Thoracic aorta (tissue), 2 donors: ENCODE measurements around the gene MAD1L1. TPM values are rescaled to one million over a fixed set of nuclear protein-coding genes. Genes with fewer than 3 reads are reported as not detected.
A peak's percentile ranks its signal among the peaks of the same experiment; 100 is the strongest.

Source experiments
- ATAC-seq: fragments of 150-250 bp; one replicate; pipeline ENCODE4 v1.8.0; 2017; ENCODE audit warnings: low read depth; ENCODE audit not compliant: insufficient number of reproducible peaks, low FRiP score
- DNase-seq: peaks from one replicate; pipeline ENCODE4 v3.0.0-alpha.2; 2020; ENCODE audit warnings: low spot score
- H3K27ac ChIP-seq, 2 donors: fragments of 200-600 bp; sonication (generic); 1 replicate in 1 of 2; 2 replicates in 1 of 2; pipeline ENCODE4 v1.5.1; 2016; ENCODE audit warnings: mild to moderate bottlenecking in 2 of 2, moderate library complexity in 2 of 2
- H3K27me3 ChIP-seq: fragments of 200-600 bp; sonication (generic); replicated peaks from 2 replicates; pipeline ENCODE4 v1.6.0; 2016; ENCODE audit warnings: mild to moderate bottlenecking; ENCODE audit not compliant: insufficient read depth
- H3K36me3 ChIP-seq: fragments of 200-600 bp; sonication (generic); one replicate; pipeline ENCODE4 v1.5.1; 2016
- H3K4me1 ChIP-seq, 2 donors: fragments of 200-600 bp; sonication (generic); 1 replicate in 1 of 2; 2 replicates in 1 of 2; pipeline versions ENCODE4 v1.5.1 to v1.6.0; 2016; ENCODE audit warnings: low read depth in 2 of 2, mild to moderate bottlenecking in 1 of 2; ENCODE audit not compliant: control insufficient read depth in 1 of 2
- H3K4me3 ChIP-seq: fragments of 200-600 bp; sonication (generic); 2 replicates; pipeline ENCODE4 v1.5.1; 2016; ENCODE audit warnings: mild to moderate bottlenecking
- H3K9me3 ChIP-seq: fragments of 200-600 bp; sonication (generic); 2 replicates; pipeline ENCODE4 v1.5.1; 2016
- CTCF ChIP-seq: fragments of 200-600 bp; sonication (generic); IDR thresholded peaks from one replicate; pipeline ENCODE4 v1.5.1; 2019; ENCODE audit warnings: antibody characterized with exemption
- total RNA-seq, 2 donors: library from RNA; depleted of rRNA; stranded (reverse); fragments of >200 nt; gene quantifications; one replicate each; pipeline versions ENCODE4 v1.1.0 to v1.2.3, GENCODE V29; 2016

MAD1L1 gene
- total RNA-seq, result 10 to 100 TPM; 27.4 to 41.3 TPM

GRCh38 chr7:2232766-2233520 lies at the start of gene MAD1L1:
Gene MAD1L1, minus strand, starts transcription at chr7:2232945. Its CDS starts 2,812 bp downstream, at chr7:2230133.
- Histone ChIP-seq H3K27me3 (no peaks in the 10 kb centered on the region), H3K27ac (peak within 1 kb of the TSS in 1 of 2 donors; percentile 32), H3K36me3 (peaks cover 17% of the 10 kb centered on the region), H3K9me3 (no peaks in the 10 kb centered on the region), H3K4me1 (peaks cover 15 to 36% of the 10 kb centered on the region in 2 donors), H3K4me3 (peak within 1 kb of the TSS; percentile 96)
- peak; percentile 47 for DNase-seq
- no peak for TF ChIP-seq CTCF
- peak; percentile 86 for ATAC-seq

GRCh38 chr7:2282185-2282751 lies 49.5 kb upstream of the MAD1L1 start:
- ATAC-seq (no peak), DNase-seq (no peak)
- TF ChIP-seq CTCF, result no peak
- no peaks in the 10 kb centered on the region for H3K4me1 ChIP-seq
- H3K9me3 ChIP-seq, result no peaks in the 10 kb centered on the region
- peaks cover under 1% of the 10 kb centered on the region for H3K36me3 ChIP-seq
- H3K27ac ChIP-seq, result no peak overlapping the region
- H3K27me3 ChIP-seq, result no peaks in the 10 kb centered on the region
- H3K4me3 ChIP-seq, result no peak overlapping the region

DNA sequence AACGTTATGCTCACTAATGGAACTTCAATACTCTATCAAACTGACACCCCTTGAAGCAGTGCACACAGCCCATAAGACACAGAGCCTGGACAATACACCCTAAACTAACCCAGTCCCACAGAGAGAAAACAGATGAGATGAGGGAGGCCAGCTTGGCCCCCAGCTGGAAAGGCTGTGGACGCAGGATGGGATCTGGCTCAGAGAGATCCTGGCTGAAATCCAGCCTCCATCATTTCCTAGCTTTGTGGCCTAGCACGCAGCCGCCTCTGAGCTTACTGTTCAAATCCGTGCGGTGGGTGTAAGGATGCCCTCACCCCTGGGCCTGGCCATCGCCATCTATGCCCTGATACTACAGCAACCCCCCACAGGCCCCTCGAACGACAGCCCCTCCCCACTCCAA lies 48.8 kb upstream of the MAD1L1 start:
- H3K27me3 ChIP-seq, result no peaks in the 10 kb centered on the region
- no peak overlapping the region for H3K27ac ChIP-seq
- DNase-seq, result no peak
- ATAC-seq, result no peak
- H3K9me3 ChIP-seq, result no peaks in the 10 kb centered on the region
- no peak overlapping the region for H3K4me3 ChIP-seq
- TF ChIP-seq CTCF, result no peak
- H3K4me1 ChIP-seq, result no peaks in the 10 kb centered on the region
- peaks cover 4% of the 10 kb centered on the region for H3K36me3 ChIP-seq

DNA sequence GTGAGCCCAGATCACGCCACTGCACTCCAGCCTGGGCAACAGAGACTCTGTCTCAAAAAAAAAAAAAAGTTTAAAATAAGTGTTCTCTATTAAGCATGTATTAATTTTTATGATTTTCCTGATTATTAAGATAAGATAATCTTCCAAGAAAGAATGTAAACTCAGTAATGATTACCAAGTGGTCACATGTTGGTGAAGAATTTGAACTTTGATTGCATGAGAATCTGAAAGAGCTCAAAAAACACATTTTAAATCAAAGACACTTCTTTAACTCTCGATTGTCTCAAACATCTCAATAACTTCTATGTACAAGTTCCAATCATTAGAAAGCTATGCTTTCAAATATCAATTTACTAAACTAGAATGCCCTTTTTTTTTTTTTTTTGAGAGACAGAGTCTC lies 47.7 kb upstream of the MAD1L1 start:
- no peaks in the 10 kb centered on the region for H3K27me3 ChIP-seq
- peaks cover 4% of the 10 kb centered on the region for H3K36me3 ChIP-seq
- H3K4me3 ChIP-seq, result no peak overlapping the region
- no peaks in the 10 kb centered on the region for H3K9me3 ChIP-seq
- no peak for ATAC-seq
- no peak overlapping the region for H3K27ac ChIP-seq
- H3K4me1 ChIP-seq, result no peaks in the 10 kb centered on the region
- no peak for TF ChIP-seq CTCF
- DNase-seq, result no peak

DNA sequence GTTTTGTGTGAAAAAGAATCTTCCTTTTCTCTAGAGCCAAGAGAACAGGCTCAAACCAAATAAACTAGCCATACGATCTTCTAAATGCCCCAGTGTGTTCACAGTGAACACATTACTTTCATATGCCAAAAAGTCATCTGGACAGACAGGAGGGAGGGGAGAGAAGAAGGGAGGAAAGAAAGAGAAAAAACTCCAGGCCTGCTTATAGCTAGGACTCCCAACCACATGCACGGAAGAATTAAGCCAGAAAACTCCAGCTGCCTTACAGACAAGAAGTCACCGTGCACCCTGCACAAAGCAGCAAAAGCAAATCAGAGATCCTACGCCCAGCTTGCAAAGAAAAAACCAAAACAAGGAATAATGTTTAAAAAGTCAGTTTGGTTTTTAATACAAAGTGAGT lies 47.2 kb upstream of the MAD1L1 start:
- Histone ChIP-seq H3K27me3 (no peaks in the 10 kb centered on the region), H3K27ac (no peak overlapping the region), H3K36me3 (peaks cover 6% of the 10 kb centered on the region), H3K9me3 (no peaks in the 10 kb centered on the region), H3K4me3 (no peak overlapping the region), H3K4me1 (no peaks in the 10 kb centered on the region)
- no peak for DNase-seq
- ATAC-seq, result no peak
- TF ChIP-seq CTCF, result no peak
